Bronchial epithelial cell (primary cell): Measurements from ENCODE around the gene MRTFB. TPM values are rescaled to one million over a fixed set of nuclear protein-coding genes. Genes with fewer than 3 reads are reported as not detected.
A peak's percentile ranks its signal among the peaks of the same experiment; 100 is the strongest.

Experiments
- DNase-seq: peaks from one replicate; pipeline ENCODE4 v3.0.0-alpha.2; 2010; ENCODE audit warnings: low read depth
- FAIRE-seq: peaks from 2 replicates; lab custom pipeline; 2011; peaks lifted over from hg19 to GRCh38; lab: Jason Lieb, UNC
- H3K27me3 ChIP-seq: 2 replicates; pipeline ENCODE4 v1.5.1; 2011; ENCODE audit warnings: low read length; ENCODE audit not compliant: control insufficient read depth, insufficient read depth
- H3K36me3 ChIP-seq: 2 replicates; pipeline ENCODE4 v1.5.1; 2011; ENCODE audit warnings: low read length; ENCODE audit not compliant: control insufficient read depth, insufficient read depth
- H3K4me3 ChIP-seq: 2 replicates; pipeline ENCODE4 v1.5.1; 2011; ENCODE audit warnings: mild to moderate bottlenecking, low read depth, low read length, control low read depth
- CTCF ChIP-seq: IDR thresholded peaks from 2 replicates; pipeline ENCODE4 v1.5.1; 2011; ENCODE audit warnings: mild to moderate bottlenecking, moderate library complexity, low read length, control low read depth, inconsistent platforms; ENCODE audit not compliant: insufficient read depth, severe bottlenecking
- total RNA-seq: library from RNA; depleted of rRNA; stranded (reverse); fragments of >200 nt; gene quantifications from 2 replicates; pipeline ENCODE4 v1.2.1, GENCODE V29; 2014

Gene MRTFB
- total RNA-seq, 1 donor from 2014 or later, result 6.8 TPM

DNA sequence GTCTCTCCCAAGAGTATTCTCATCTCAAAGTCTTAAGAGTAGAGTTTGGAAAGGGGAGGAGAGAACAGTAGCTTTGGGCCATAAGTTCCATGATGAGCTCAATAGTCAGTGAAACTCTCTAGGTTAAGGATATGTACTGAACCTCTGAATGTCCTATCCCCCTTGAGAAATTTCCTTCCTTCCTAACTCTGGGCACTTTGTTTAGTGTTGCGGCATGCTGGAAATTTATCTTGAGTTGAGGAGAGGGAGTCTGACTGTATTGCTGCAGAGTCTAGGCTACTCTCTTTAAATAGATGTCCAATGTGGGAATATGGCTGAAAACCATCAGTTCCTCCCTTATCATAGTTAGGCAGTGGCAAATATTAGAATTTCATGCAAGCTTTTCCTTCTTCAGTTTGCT is 16.1 kb downstream of the MRTFB start:
- H3K36me3 ChIP-seq, result peaks cover 3% of the 10 kb centered on the region
- no peak for TF ChIP-seq CTCF
- no peak overlapping the region for H3K4me3 ChIP-seq
- DNase-seq, result no peak
- FAIRE-seq, result no peak
- H3K27me3 ChIP-seq, result no peaks in the 10 kb centered on the region

- DNase-seq, result no peak
- Histone ChIP-seq H3K27me3 (no peaks in the 10 kb centered on the region), H3K36me3 (peaks cover 3% of the 10 kb centered on the region), H3K4me3 (no peak overlapping the region)
- TF ChIP-seq CTCF, result no peak
- FAIRE-seq, result no peak
Observed at GRCh38 chr16:14087590-14088154, 16.6 kb downstream of the MRTFB start.

GRCh38 chr16:14088155-14088753 is 17.1 kb downstream of the MRTFB start:
- H3K36me3 ChIP-seq, result peaks cover 2% of the 10 kb centered on the region
- DNase-seq (peak; percentile 67), FAIRE-seq (no peak)
- no peak for TF ChIP-seq CTCF
- no peaks in the 10 kb centered on the region for H3K27me3 ChIP-seq
- no peak overlapping the region for H3K4me3 ChIP-seq

GRCh38 chr16:14089283-14089823 is 18.2 kb downstream of the MRTFB start:
- no peak for TF ChIP-seq CTCF
- H3K4me3 ChIP-seq, result no peak overlapping the region
- no peak for DNase-seq
- FAIRE-seq, result no peak
- no peaks in the 10 kb centered on the region for H3K27me3 ChIP-seq
- peaks cover 1% of the 10 kb centered on the region for H3K36me3 ChIP-seq

DNA sequence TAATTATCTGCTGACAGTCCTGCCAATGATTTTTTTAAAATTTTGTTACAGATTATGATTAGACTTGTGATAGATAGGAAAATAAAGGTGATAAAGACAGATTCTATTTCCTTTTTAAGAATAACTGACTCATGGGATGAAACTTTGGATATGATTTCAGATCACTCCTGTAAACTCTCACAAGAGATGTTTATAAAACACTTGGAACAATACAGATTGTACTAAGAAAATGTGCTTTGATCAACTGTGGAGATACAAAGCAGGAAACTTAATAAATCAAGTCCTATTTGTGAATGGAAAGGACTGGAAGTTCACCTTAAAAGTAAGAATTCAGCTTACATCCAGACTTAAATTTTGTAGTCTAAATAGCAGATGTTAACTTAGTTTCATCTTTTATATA is 21.4 kb downstream of the MRTFB start:
- FAIRE-seq (no peak), DNase-seq (no peak)
- Histone ChIP-seq H3K27me3 (no peaks in the 10 kb centered on the region), H3K4me3 (no peak overlapping the region), H3K36me3 (peaks cover 1% of the 10 kb centered on the region)
- TF ChIP-seq CTCF, result no peak
